ENCODE results near the gene PGK2.
A peak's percentile ranks its signal among the peaks of the same experiment; 100 is the strongest.
"Not testable (repeated sequence)": the region's sequence is repeated elsewhere in the genome, so short reads cannot be mapped to it uniquely, and the experiment has no call there.

PGK2 gene

DNA sequence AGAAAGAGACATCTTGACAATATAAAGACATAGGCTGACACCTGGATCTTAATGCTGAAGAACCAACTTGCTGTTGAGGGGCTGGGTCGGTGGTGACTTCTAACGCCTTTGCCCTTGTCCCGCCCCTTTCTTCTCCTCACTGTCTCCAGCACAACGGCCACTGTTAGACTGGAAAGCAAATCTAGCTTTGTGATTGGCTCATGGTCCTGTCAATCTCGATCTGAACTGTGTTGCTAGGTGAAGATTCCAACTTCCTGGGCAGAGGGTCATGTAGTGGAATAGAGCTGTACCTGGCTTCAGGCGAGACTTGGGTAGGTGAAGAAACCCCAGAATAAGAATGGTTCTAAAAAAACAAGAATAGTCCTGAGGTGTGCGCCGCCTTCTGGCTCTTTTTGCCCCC is at the start of gene PGK2:
TSS of gene PGK2 (minus strand) at position 110 of the 400 bp plus-strand sequence. CDS start at position 12, 98 bp downstream.
- peak; percentile 28 for DNase-seq

DNA sequence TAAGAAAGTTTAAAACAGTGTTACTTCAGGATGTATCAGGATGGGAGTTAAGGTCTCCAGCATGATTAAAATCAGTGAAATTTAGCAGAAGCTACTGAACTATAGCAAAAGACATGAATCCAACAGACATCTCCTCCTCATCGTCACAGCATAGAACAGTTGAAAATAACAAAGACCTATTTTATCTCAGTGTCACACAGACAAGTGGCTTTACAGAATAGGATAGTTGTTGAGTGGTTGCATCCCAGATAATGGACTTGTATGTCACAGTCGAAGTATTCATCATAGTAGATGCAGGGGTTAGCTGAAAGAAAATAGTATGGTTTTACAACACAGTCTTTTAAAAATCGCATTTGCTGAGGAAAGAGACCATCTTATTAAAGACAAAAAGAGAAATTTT is 48.1 kb upstream of the PGK2 start:
- no peak for DNase-seq

DNA sequence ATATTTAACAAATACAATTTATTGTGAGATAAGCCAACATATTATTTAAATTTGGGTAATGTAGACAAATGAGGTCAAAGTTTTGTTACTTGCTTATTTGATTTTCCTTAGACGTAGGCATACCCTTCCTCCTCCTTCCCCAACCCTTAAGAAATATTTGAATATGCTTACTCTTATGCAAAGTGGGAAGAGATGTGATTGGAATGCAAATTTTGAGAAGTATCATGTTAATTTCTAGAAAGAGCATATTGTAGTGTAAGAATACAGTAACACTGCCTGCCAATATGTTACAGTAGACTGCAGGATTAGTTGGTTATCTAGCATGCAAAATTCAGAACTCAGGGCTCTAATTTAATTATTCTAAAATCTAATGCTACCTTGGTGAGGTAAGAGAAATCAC is 46.3 kb upstream of the PGK2 start:
- no peak for DNase-seq

DNA sequence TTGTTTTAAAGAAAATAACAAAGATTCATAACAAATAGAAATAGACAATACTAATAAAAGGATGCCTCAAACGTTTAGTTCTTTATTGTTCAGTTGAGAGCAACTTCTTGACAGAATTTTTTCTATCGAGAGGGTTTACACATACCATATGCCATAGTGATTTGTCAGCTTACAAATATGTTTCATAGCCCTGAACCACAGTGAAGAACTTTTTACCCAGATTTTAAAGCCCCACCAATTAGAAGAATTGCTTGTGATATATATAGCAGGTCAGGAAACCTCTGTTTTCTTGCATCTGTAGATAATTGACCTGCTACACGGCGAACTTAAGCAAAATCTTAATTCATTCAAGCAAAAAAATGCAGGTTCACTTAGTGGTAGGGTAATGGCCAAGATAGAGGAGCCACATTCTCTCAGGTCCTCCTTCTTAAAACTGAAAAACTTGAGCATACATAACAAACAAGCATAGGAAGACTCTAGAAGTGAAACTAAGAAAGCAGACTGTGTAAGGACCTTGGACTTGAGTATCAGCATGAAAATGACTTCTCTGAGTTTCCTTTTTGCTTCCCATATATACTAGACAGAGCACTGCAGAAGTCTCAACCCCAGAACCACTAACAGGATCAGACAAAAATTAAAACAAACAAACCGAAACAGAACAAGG is 39.8 kb upstream of the PGK2 start:
- no peak for DNase-seq

DNA sequence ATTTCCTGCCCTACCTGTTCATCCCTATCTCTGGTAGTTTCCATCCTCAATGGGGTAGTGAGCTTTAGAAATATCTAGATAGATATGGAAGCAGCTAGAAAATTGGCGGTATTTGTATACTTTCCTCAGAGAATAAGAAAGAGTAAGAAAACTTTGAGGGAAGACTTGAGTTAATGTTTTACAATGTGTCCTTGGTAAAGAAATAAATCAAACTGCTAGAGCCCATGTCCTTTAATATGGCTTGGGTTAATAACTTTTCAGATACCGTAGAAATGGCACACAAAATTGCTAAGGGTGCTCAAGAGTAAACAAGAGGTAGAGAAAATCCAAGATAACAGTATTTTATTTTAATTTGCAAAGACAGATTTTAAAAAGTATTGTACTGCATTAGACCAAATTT is 28.1 kb upstream of the PGK2 start:
- DNase-seq = no peak

DNA sequence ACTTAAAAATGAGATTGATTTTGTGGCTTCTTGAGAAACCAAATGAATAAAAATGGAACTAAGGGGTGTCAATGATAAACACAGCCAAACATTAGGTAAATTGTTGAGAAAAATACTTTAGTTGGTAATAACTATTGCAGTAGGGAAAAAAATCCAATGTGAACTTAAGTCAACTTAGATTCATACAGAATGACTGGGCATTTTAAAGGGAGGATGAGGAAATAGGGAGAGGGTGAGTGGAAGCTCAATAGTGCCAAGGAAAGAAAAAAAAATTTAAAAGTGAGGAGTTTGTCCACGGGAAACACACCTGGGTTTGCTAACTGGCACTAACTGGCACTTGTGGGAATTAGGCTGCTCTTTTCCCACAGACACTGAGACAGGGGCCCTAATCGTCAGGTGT is 26.2 kb upstream of the PGK2 start:
- DNase-seq = no peak

DNA sequence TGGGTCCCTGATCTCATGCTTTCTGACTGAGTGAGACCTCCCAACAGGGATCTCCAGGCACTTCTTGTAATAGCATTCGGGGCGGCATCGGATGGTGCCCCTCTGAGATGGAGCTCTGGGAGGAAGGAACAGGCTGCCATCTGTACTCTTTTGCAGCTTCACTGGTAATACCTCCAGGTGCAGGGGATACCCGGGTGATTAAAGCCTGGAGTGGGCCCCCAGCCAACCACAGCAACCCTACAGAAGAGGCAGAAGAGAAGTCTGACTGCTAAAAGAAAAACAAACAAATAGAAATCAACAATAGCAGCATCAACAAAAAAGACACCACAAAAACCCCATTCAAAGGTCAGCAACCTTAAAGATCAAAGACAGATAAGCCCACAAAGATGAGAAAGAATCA is 19.1 kb upstream of the PGK2 start:
- DNase-seq = no peak

DNA sequence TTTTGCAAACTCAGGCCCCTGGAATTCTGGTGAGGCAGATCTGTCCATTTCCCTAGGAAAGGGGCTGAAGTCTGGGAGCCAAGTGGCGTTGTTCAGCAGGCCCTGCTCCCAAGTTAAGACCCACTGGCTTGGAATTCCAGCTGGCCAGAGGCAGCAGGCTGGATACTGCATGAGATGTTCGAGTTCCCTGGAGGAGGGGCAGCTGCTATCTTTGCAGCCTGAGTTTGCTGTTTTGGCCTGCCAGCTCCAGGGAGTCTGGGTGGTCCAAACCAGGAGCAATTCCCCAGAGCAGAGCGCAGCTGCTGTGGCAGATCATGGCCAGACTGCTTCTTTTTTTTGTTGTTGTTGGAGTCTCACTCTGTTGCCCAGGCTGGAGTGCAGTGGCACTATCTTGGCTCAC is 18.2 kb upstream of the PGK2 start:
- no peak for DNase-seq

DNA sequence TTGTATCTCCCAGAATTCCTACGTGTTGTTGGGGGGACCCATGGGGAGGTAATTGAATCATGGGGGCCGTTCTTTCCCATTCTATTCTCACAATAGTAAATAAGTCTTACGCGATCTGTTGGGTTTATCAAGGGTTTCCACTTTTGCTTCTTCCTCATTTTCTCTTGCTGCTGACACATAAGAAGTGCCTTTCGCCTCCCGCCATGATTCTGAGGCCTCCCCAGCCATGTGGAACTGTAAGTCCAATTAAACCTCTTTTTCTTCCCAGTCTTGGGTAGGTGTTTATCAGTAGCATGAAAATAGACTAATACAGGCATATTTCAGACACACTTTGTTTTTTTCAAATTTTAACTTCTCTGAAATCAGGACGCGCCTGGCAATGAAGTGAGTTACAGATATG is 14.4 kb upstream of the PGK2 start:
- DNase-seq = no peak

DNA sequence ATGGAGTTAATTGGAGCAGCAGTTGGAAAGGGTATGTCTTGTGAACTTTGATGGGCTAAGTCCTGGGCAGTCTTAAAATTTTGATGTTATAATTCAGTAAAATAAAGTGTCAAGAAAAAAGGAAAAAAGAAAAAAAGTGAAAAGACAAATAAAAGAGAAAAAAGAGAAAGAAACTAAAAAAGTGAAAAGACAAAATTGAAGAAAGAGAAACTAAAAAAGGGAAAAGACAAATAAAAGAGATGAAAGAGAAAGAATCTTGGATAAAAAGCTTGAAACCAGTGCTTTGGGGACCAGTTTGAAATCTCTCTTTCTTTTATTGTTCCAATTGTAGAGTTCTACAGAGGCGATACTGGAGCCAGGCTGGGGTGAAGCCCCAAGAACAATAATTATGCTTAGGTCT is 12.0 kb upstream of the PGK2 start:
- DNase-seq = no peak

DNA sequence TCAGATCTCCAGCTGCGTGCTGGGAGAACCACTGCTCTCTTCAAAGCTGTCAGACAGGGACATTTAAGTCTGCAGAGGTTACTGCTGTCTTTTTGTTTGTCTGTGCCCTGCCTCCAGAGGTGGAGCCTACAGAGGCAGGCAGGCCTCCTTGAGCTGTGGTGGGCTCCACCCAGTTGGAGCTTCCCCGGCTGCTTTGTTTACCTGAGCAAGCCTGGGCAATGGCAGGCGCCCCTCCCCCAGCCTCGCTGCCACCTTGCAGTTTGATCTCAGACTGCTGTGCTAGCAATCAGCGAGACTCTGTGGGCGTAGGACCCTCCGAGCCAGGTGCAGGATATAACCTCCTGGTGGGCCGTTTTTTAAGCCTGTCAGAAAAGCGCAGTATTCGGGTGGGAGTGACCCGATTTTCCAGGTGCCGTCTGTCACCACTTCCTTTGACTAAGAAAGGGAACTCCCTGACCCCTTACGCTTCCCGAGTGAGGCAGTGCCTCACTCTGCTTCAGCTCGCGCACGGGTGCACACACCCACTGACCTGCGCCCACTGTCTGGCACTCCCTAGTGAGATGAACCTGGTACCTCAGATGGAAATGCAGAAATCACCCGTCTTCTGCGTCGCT is 9.9 kb upstream of the PGK2 start:
- not testable (repeated sequence) for DNase-seq

DNA sequence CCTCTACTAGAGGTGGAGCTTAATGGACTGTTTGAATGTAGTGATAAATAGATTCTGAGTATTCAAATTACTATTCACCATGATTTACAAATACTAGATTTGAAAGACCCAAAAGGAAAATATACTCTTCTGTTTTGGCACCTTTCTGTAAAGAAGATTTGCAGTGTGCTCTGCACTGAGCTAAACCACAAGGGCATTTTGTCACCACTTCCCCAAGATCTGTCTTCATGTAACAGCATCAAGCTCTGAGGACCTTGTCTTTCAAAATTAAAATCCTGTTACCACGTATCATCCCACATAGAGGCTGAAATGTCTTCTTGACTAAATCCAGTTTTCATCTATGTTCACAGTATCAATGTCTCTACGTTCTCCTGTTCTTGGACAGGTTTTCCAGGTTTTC is 3.3 kb upstream of the PGK2 start:
- DNase-seq = no peak

DNA sequence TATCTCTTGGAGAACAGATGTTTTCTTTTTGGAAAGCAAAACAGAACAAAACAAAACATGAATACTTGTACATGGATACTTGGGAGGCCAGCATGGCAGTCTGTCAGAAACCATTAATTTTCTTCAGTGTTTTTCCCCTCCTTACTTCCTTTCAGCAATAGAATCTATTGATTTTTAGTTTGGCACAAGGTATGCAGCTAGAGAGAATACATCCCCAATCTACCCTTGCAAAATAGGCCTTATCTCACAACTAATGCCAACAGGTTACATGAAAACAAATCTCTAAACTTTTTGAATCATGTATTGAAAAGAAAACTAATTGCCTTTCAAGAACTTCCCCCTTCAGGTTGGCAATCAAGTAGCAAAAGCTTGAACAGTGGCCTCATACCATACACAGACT is 2.8 kb downstream of the PGK2 start:
- DNase-seq = no peak

DNA sequence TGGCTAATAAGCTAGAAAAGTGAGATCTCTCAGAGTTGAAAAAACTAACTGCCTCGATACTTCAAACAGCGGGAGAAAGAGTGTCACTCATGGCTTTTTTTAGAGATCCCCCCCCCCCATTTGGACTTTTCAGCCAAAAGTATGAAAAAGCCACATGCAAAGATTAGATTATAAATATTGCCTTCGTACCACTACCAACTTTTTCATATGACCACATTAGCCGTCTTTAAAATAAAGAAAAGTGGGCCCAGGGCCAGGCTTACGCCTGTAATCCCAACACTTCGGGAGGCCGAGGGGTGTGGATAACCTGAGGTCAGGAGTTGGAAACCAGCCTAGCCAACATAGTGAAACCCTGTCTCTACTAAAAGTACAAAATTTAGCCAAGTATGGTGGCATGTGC is 4.4 kb downstream of the PGK2 start:
- no peak for DNase-seq

DNA sequence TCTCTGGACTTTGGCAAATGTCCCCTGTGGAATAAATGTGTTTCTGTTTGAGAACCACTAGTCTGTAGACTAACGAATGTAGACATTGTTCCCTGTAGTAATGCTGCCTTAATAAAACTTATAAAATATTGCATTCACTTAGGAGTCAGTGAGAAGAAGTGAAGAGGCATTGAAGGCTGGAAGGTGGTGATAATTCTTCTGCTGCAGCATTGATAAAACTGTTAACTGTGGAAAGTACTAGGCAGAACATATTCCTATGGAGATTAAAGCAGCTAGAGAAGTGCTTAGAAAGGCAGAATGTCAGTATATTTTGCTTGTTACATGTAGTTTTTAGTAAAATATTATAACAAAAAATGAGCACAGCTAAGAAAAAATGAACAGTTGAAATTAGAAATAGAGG is 4.8 kb downstream of the PGK2 start:
- DNase-seq = no peak

DNA sequence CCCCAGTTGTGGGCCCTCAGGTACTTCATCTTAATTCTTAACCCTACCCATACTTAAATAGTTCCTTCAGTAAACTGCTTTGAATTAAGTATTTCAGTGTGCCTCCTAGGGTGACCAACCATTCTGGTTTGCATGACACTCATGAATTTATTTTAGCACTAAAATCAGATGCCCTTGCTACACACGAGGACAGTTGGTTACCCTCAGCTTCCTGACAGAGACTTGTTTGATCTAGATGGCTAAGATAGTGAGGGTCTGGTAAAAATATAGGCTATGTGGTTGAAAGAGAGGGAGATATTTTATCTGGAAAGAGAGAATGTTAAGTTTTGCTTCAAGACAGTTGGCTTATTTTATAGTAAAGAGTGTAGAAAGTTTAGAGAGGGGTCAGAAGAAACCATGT is 10.6 kb downstream of the PGK2 start:
- no peak for DNase-seq

DNA sequence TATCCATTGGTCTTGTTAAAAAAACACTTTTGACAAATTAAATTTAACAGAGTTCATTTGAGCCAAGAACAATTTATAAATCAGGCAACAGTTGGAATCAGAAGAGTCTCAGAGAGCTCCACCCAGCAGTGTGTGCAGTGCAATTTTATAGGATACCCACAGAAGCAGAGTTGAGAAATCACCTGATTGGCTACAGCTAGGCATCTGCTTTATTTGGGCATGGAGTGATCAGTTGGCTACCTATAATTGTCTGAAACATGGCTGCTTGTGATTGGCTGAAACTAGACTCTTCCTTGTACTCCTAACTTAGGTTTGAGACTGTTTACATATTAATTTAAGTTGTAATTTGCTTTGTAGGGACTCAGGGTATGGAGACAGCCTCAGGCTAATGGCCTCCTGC is 12.0 kb downstream of the PGK2 start:
- DNase-seq = no peak

DNA sequence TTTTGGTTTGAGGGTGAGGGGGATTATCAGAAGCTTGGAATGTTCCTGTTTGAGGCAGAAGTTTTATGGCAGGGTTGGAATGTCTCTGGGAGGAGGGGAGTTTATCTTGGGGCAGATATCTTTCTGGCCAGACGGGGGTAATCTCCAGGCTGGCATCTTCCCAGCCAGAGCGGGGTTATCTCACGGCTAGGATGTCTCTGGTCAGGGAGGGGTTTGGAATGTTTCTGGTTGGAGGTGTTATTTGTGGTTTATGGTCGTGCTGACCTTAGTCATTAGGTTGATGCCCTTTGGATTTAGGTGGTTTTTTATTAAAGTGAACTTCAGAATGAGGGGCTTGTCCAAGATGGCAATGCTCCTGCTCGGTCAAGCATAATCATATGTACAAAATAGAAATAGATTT is 14.8 kb downstream of the PGK2 start:
- DNase-seq = no peak

DNA sequence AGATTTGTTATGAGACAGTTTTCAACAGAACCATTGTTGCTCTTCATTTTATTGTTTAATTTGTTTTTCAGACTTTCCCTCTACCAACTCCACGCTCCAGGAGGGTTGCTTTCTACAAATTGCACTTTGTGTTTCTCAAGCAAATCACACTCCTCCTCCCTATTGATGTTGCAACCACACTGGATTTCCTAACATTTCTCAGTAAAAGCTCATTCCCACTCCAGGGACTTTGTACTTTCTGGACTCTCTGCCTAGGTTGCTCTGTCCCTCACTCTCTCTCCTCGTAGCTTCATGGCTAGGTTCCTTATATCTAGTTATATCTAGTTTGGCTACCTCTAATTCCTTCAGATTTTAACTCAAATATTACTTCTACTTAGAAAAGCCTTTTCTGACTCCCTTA is 20.3 kb downstream of the PGK2 start:
- DNase-seq = no peak

DNA sequence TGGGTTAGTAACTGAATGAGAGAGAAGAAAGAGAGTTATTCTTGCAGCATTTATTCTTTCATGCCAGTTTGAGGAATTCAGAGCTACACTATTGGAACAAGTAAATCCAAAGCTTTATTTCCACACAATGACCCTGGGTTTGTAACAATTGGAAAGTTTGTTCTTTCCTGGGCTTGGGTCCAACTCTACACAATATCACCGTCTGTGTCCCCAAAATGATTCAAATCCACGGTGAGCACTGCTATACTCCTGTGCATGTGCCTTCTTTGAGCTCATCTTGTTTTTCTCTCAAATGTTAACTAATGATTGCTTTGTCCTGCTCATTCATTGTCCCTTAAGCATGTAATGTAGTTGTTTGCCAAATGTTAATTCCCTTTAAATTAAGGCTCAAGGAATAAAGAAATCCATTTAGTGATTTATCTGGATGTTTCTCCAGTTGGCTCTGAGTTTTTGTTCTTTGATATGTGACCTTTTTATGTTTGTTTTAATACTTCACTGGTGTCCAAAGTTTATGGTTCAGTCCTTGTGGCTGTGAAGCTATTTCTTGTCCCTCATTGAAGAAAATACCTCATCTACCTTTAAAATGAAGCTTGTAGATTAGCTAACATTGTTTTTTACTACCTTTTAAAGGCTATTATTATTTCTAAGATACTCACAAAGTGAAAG is 22.4 kb downstream of the PGK2 start:
- DNase-seq = peak; percentile 26

DNA sequence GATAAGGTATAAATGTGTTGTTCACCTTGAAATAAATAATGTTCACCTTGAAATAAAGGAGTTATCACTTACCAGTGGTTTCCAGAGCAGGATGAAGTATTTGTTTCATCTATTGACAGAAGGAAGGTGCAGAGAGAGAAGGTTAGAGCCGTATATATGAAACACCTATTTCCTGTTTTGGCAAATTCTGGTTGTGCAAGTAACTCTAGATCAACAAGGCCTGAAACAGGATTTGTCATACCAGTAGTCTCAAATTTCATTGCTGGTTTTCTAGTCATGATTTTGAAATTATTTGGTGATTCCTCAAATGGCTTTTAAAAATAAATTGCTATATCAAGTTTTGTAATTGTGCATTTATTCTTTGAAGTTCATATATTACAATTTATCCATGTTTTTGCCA is 42.8 kb downstream of the PGK2 start, which contains the start of gene CRISP3:
TSS of gene CRISP3 (minus strand) at position 130 of the 400 bp plus-strand sequence. CDS start at position 109, 21 bp downstream.
- DNase-seq = no peak

DNA sequence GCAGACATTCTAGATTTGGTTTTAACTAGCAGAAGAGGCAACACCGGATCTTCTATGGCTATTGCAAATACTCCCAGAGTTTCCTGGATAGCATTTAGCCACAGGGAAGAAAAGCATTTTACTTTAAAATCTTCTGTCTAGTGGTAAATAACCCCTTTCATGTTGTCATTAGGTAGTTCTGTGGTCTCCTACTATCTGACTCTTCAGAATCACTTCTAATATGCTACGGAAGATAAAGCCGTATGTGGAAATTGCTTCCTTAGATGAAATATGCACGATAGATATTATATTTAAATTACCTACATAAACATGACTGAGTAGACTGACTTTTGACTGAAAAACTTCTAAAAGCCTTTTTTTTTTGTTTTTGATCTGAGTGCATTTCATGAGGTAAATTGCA is 43.7 kb downstream of the PGK2 start:
- no peak for DNase-seq

DNA sequence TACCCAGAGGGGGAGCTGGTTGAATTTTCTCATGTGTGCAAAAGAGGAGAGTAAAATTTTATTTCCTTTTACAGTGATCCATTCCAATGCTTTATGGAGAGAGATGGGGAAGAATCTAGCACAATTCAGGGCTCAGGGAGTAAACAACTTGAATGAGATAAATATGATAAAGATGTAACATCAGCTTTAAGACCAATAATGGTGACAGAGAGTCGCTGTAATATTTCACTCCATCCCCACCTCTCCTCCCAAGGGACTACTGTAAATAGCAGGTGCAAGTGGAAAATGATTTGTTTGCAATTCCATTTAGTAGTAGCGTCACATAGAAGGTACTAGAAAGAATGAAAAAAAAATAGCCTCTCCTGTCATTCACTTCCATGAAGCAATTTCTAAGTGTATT is 47.7 kb downstream of the PGK2 start:
- DNase-seq = no peak

DNA sequence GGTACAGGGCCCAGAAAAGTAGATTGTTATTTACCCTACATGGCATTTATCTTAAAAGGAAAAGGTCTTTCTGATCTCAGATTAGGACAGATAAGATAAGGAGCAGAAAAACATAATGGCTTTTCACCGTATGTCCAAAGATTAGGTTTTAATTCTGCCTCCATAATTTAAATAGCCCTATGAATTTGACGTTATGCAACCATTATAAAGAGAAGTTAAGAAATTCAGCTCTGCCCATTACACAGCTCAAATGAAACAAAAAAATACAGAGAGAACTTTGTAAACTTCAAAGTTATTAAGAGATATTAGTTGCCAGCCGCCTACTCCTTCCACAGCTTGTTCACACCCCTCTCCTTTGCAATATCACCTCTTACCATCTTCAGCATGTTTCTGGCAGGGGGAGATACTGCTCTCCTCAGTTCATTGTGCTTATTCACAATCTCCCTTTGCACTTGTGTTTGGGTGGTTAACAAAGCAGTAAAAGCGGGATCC is 51.0 kb downstream of the PGK2 start:
- no peak for DNase-seq

Data from NCI-H82 (cell line).